GM19397 (cell line): ENCODE data around the gene PKD2L2.
"Not testable (repeated sequence)": the region's sequence is repeated elsewhere in the genome, so short reads cannot be mapped to it uniquely, and the experiment has no call there.

Experiments used
- ATAC-seq: cut with Tn5 transposase; IDR thresholded peaks from one replicate; pipeline ENCODE4 v1.9.1; 2021; ENCODE audit warnings: mild to moderate bottlenecking, moderate library complexity; ENCODE audit not compliant: unreplicated experiment

The PKD2L2 gene

GRCh38 chr5:137887831-137888230, 1.4 kb upstream of the PKD2L2 start:
- ATAC-seq: no peak

- ATAC-seq: no peak
Observed at GRCh38 chr5:137888466-137888862, 793 bp upstream of the PKD2L2 start.

- no peak for ATAC-seq
Observed at GRCh38 chr5:137890845-137891244, 1.6 kb downstream of the PKD2L2 start.

GRCh38 chr5:137891849-137892248, 2.6 kb downstream of the PKD2L2 start:
- ATAC-seq: no peak

- no peak for ATAC-seq
Observed at GRCh38 chr5:137894586-137894985, 5.3 kb downstream of the PKD2L2 start.

- ATAC-seq: no peak
Observed at GRCh38 chr5:137896560-137896959, 7.3 kb downstream of the PKD2L2 start.

GRCh38 chr5:137899493-137899892, 10.2 kb downstream of the PKD2L2 start:
- ATAC-seq: no peak

- no peak for ATAC-seq
Observed at GRCh38 chr5:137901011-137901817, 12.0 kb downstream of the PKD2L2 start.

- no peak for ATAC-seq
Observed at GRCh38 chr5:137902408-137903133, 13.3 kb downstream of the PKD2L2 start.

GRCh38 chr5:137914758-137915157, 25.5 kb downstream of the PKD2L2 start:
- ATAC-seq: no peak

GRCh38 chr5:137916923-137917322, 27.7 kb downstream of the PKD2L2 start:
- no peak for ATAC-seq

GRCh38 chr5:137921931-137922330, 32.7 kb downstream of the PKD2L2 start:
- ATAC-seq: no peak

- no peak for ATAC-seq
Observed at GRCh38 chr5:137923856-137924255, 34.6 kb downstream of the PKD2L2 start.

GRCh38 chr5:137932800-137933199, 43.5 kb downstream of the PKD2L2 start:
- no peak for ATAC-seq

GRCh38 chr5:137933491-137933911, 44.2 kb downstream of the PKD2L2 start:
- ATAC-seq: no peak

GRCh38 chr5:137935190-137935589, 45.9 kb downstream of the PKD2L2 start:
- ATAC-seq: peak; percentile 48

- ATAC-seq: no peak
Observed at GRCh38 chr5:137935694-137936093, 46.4 kb downstream of the PKD2L2 start.

GRCh38 chr5:137937994-137938750, 48.9 kb downstream of the PKD2L2 start:
- ATAC-seq: no peak

GRCh38 chr5:137938751-137939143, 49.5 kb downstream of the PKD2L2 start:
- ATAC-seq: no peak

- ATAC-seq: no peak
Observed at GRCh38 chr5:137939331-137939730, 50.1 kb downstream of the PKD2L2 start.

- not testable (repeated sequence) for ATAC-seq
Observed at GRCh38 chr5:137944280-137944679, 55.0 kb downstream of the PKD2L2 start.
